Spleen (tissue), 11 donors: ENCODE results near the gene FSCN2. TPM values are rescaled to one million over a fixed set of nuclear protein-coding genes. Genes with fewer than 3 reads are reported as not detected.
A peak's percentile ranks its signal among the peaks of the same experiment; 100 is the strongest.
"Not testable (repeated sequence)": the region's sequence is repeated elsewhere in the genome, so short reads cannot be mapped to it uniquely, and the experiment has no call there.

Experiments
- DNase-seq: peaks from one replicate; pipeline ENCODE4 v3.0.0-alpha.2; 2020
- H3K27ac ChIP-seq, 8 donors: fragments of 200-600 bp; sonication (generic) in 7 of 8; 1 replicate in 4 of 8; 2 replicates in 4 of 8; pipeline versions ENCODE4 v1.5.0 to v1.8.0; 2016 to 2021; ENCODE audit warnings: inconsistent platforms in 4 of 8, mild to moderate bottlenecking in 4 of 8, moderate library complexity in 1 of 8
- H3K27me3 ChIP-seq, 7 donors: fragments of 200-600 bp; sonication (generic) in 6 of 7; replicated peaks in 1 of 7; 1 replicate in 4 of 7; 2 replicates in 3 of 7; pipeline versions ENCODE4 v1.5.0 to v1.8.0; 2016 to 2021; ENCODE audit warnings: inconsistent platforms in 3 of 7, mild to moderate bottlenecking in 1 of 7
- H3K36me3 ChIP-seq, 6 donors: fragments of 200-600 bp; sonication (generic) in 5 of 6; 1 replicate in 4 of 6; 2 replicates in 2 of 6; pipeline versions ENCODE4 v1.5.0 to v1.8.0; 2016 to 2021; ENCODE audit warnings: inconsistent platforms in 2 of 6
- H3K4me1 ChIP-seq, 6 donors: fragments of 200-600 bp; sonication (generic) in 5 of 6; 1 replicate in 3 of 6; 2 replicates in 3 of 6; pipeline versions ENCODE4 v1.5.0 to v1.8.0; 2016 to 2021; ENCODE audit warnings: inconsistent platforms in 3 of 6
- H3K4me3 ChIP-seq, 8 donors: fragments of 200-600 bp; sonication (generic) in 7 of 8; 1 replicate in 4 of 8; 2 replicates in 4 of 8; pipeline versions ENCODE4 v1.5.0 to v1.8.0; 2016 to 2021; ENCODE audit warnings: inconsistent platforms in 4 of 8, mild to moderate bottlenecking in 4 of 8, moderate library complexity in 2 of 8
- H3K9me3 ChIP-seq, 8 donors: fragments of 200-600 bp; sonication (generic) in 7 of 8; 1 replicate in 4 of 8; 2 replicates in 4 of 8; pipeline versions ENCODE4 v1.5.0 to v1.8.0; 2016 to 2021; ENCODE audit warnings: inconsistent platforms in 4 of 8
- CTCF ChIP-seq, 11 experiments: fragments of 200-600 bp in 7 of 11; fragments of 450-650 bp in 4 of 11; sonication (generic) in 4 of 11; IDR thresholded peaks in 8 of 11; conservative IDR thresholded peaks in 3 of 11; 1 replicate in 7 of 11; 2 replicates in 4 of 11; pipeline versions ENCODE4 v1.4.0 to v1.8.0; 2016 to 2021; ENCODE audit warnings: antibody characterized with exemption in 11 of 11, inconsistent platforms in 4 of 11, mild to moderate bottlenecking in 1 of 11
- POLR2A ChIP-seq, 3 donors: fragments of 450-650 bp; IDR thresholded peaks; one replicate each; pipeline ENCODE4 v1.5.1; 2017; ENCODE audit warnings: antibody characterized with exemption in 3 of 3, mild to moderate bottlenecking in 1 of 3
- POLR2AphosphoS5 ChIP-seq, 3 donors: sonication (generic); formaldehyde crosslinking; IDR thresholded peaks; one replicate each; pipeline ENCODE4 v1.5.1; 2017; ENCODE audit warnings: antibody characterized with exemption in 3 of 3
- WGBS, 5 donors: extraction: QIAGEN DNeasy Blood & Tissue Kit in 3 of 5; methylation state at CpG; one replicate each; pipeline versions ENCODE4 v1.1.5 to v1.1.7; 2013 to 2018; 5-methylcytosine and 5-hydroxymethylcytosine counted together
- intact Hi-C: fragments of 100-400 bp; cut with DNase I; formaldehyde crosslinking; loops from one replicate; pipeline ENCODE4 v1.15.0; 2023; ENCODE audit warnings: low total_unique reads
- polyA plus RNA-seq, 3 donors: library from polyadenylated mRNA; stranded (reverse); fragments of 200-250 nt; gene quantifications; one replicate each; pipeline ENCODE4 v1.2.1, GENCODE V29; 2013
- total RNA-seq, 7 donors: library from RNA; depleted of rRNA in 3 of 7; stranded (reverse); fragments of >200 nt in 3 of 7; fragmentation: NEBNext Ultra II Directional in 4 of 7; extraction: Animal tissue kit (Norgen Biotek cat#: 25700) in 4 of 7; gene quantifications; one replicate each; pipeline versions ENCODE4 v1.1.0 to v1.2.1, GENCODE V29; 2016 to 2021
- donor health status: healthy with polysubstance abuse.
- donor health status: DM: no; HTN: no; CAD: no; lungs with moderate emphysema.
- donor health status: DM: no; HTN: no; CAD: no.
- donor health status: Bipolar disorder and iron deficiency.
- donor health status: healthy.
- donor health status: DM: no; HTN: no; CAD: no.
- donor health status: DM: yes; HTN: yes; CAD: no.

FSCN2 gene
- total and polyA plus RNA-seq, 10 donors = 0.41 to 4.0 (median 2.4) TPM

GRCh38 chr17:81582341-81582740 is 54.2 kb downstream of the FSCN2 start:
- intact Hi-C loops = no loop called here
- H3K27me3 ChIP-seq = no peaks in the 10 kb centered on the region
- DNase-seq = no peak
- no peak overlapping the region for H3K27ac ChIP-seq
- peaks cover 0 to 27% (median 7%) of the 10 kb centered on the region in 6 donors for H3K4me1 ChIP-seq
- no peak for TF ChIP-seq CTCF (IDR thresholded peaks at IDR 0.05 in 8 of 11, conservative IDR thresholded peaks at IDR 0.05 in 3 of 11)
- TF ChIP-seq POLR2AphosphoS5 (IDR thresholded peaks at IDR 0.05) = no peak
- TF ChIP-seq POLR2A (IDR thresholded peaks at IDR 0.05) = no peak
- WGBS, 5 donors = 85 to 96% (median 93%) methylated on average over 5 of the region's 5 CpGs
- H3K9me3 ChIP-seq = no peaks in the 10 kb centered on the region
- no peak overlapping the region for H3K4me3 ChIP-seq
- H3K36me3 ChIP-seq = peaks cover 3 to 100% (median 66%) of the 10 kb centered on the region in 6 donors

GRCh38 chr17:81582749-81583148 is 54.6 kb downstream of the FSCN2 start:
- WGBS, 5 donors = 84 to 95% (median 91%) methylated on average over 12 of the region's 12 CpGs
- DNase-seq = no peak
- Histone ChIP-seq H3K4me1 (peaks cover 0 to 22% (median 4%) of the 10 kb centered on the region in 6 donors), H3K4me3 (no peak overlapping the region), H3K36me3 (peaks cover 3 to 100% (median 69%) of the 10 kb centered on the region in 6 donors), H3K27me3 (no peaks in the 10 kb centered on the region), H3K27ac (no peak overlapping the region), H3K9me3 (no peaks in the 10 kb centered on the region)
- peak in 1 of 3 donors; percentile 62 for TF ChIP-seq POLR2AphosphoS5 (IDR thresholded peaks at IDR 0.05)
- no peak for TF ChIP-seq POLR2A (IDR thresholded peaks at IDR 0.05)
- TF ChIP-seq CTCF (IDR thresholded peaks at IDR 0.05 in 8 of 11, conservative IDR thresholded peaks at IDR 0.05 in 3 of 11) = no peak
- intact Hi-C loops = no loop called here

- H3K27me3 ChIP-seq = no peaks in the 10 kb centered on the region
- WGBS, 5 donors = 92 to 96% (median 95%) methylated on average over 6 of the region's 6 CpGs
- H3K4me3 ChIP-seq = no peak overlapping the region
- peaks cover 0 to 12% (median 0%) of the 10 kb centered on the region in 6 donors for H3K4me1 ChIP-seq
- no peak for TF ChIP-seq CTCF (IDR thresholded peaks at IDR 0.05 in 8 of 11, conservative IDR thresholded peaks at IDR 0.05 in 3 of 11)
- no peak for TF ChIP-seq POLR2AphosphoS5 (IDR thresholded peaks at IDR 0.05)
- TF ChIP-seq POLR2A (IDR thresholded peaks at IDR 0.05) = no peak
- no peak for DNase-seq
- H3K27ac ChIP-seq = no peak overlapping the region
- no peaks in the 10 kb centered on the region for H3K9me3 ChIP-seq
- peaks cover 7 to 100% (median 75%) of the 10 kb centered on the region in 6 donors for H3K36me3 ChIP-seq
- intact Hi-C loops = no loop called here
Measured at GRCh38 chr17:81583589-81584342, 55.6 kb downstream of the FSCN2 start.

- intact Hi-C loops, H3K4me1 ChIP-seq, H3K9me3 ChIP-seq, H3K27me3 ChIP-seq, DNase-seq, H3K27ac ChIP-seq, H3K4me3 ChIP-seq: not testable (repeated sequence)
- H3K36me3 ChIP-seq = peaks cover 8 to 100% (median 83%) of the 10 kb centered on the region in 6 donors
- WGBS, 5 donors = 93 to 98% (median 97%) methylated on average over 13 to 14 of the region's 14 CpGs
Measured at GRCh38 chr17:81584771-81585170, 56.6 kb downstream of the FSCN2 start.
